Measurements from ENCODE around the gene CHTF18. TPM values are rescaled to one million over a fixed set of nuclear protein-coding genes. Genes with fewer than 3 reads are reported as not detected.

Gene CHTF18
- total and polyA plus RNA-seq, 2 donors from 2014 or later: 4.2 to 16.0 TPM

DNA sequence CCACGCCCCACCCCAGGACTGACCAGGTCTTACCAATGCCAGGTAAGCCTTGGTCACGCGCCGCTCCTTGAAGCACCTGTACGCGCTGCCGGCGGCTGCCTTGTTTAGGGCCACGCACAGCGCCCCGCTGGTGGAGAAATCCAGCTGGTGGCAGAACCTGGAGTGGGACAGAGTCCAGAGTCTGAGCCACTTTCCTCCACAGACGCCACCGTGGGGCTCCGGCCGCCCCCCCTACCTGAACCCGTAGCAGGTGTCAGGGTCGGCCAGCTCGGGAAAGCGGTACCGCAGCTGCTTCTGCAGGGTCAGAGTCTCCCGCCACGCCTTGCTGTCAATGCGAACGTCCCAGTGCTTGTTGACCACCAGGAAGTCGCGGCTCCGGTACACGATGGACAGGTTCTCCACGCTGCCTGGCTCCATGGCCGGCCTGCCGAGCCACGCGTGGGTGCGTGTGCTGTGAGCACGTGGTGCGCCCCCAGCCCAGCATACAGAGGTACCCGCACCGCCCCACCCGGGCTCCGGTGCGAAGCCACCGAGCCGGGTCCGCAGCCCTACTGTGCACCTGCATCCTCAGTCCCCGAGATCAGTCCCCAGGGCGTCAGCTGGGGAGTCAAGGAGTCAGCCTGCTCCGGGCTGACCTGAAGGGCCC lies 976 bp upstream of the CHTF18 start:
- FAIRE-seq: no peak
- Histone ChIP-seq H3K9ac (ENCODE audit: low read length in 3 of 3) (peak overlapping the region; percentile 39 to 89 (median 82)), H3K27me3 (ENCODE audit: control insufficient read depth, insufficient read depth, low read length) (no peaks in the 10 kb centered on the region), H3K9me3 (ENCODE audit: control insufficient read depth in 2 of 3, insufficient read depth in 1 of 3, low read length in 3 of 3) (no peaks in the 10 kb centered on the region), H3K4me1 (ENCODE audit: control insufficient read depth in 2 of 3, insufficient read depth in 2 of 3, low read depth in 1 of 3, low read length in 3 of 3) (peaks cover 0 to 15% (median 0%) of the 10 kb centered on the region in 3 donors), H3K36me3 (ENCODE audit: control insufficient read depth in 2 of 3, insufficient read depth in 3 of 3, low read length in 3 of 3) (no peaks in the 10 kb centered on the region), H3K4me3 (ENCODE audit: low read length in 3 of 3) (peak overlapping the region; percentile 61 to 87 (median 81)), H3K27ac (ENCODE audit: low read depth in 2 of 2, low read length in 2 of 2) (no peak overlapping the region)
- intact Hi-C loops (cut with DNase I): no loop called here
- TF ChIP-seq, protein P1, sequence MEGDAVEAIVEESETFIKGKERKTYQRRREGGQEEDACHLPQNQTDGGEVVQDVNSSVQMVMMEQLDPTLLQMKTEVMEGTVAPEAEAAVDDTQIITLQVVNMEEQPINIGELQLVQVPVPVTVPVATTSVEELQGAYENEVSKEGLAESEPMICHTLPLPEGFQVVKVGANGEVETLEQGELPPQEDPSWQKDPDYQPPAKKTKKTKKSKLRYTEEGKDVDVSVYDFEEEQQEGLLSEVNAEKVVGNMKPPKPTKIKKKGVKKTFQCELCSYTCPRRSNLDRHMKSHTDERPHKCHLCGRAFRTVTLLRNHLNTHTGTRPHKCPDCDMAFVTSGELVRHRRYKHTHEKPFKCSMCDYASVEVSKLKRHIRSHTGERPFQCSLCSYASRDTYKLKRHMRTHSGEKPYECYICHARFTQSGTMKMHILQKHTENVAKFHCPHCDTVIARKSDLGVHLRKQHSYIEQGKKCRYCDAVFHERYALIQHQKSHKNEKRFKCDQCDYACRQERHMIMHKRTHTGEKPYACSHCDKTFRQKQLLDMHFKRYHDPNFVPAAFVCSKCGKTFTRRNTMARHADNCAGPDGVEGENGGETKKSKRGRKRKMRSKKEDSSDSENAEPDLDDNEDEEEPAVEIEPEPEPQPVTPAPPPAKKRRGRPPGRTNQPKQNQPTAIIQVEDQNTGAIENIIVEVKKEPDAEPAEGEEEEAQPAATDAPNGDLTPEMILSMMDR (IDR thresholded peaks at IDR 0.05; ENCODE audit: borderline replicate concordance, extremely low read depth, insufficient read depth): no peak
- DNase-seq: no peak

DNA sequence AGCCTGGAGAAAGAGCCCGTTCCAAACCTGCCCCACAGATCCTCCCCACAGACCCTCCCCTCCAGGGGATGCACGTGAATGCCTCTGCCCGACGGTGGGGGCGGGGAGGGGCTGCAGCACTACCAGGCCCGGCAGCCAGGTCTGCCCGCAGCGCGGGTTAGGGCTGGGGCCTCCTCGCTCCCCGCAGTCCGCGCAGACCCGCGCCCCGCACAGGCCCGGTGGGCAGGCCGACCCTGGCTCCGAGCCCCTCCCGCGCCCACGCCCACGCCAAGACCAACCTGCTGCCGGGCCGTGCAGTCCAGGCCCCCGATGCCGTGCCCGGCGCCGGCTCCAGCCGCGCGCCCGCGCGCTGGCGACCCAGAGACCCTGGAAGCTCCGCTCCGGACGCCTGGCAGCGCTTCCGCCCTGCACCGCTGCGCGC lies 432 bp upstream of the CHTF18 start, which contains the start of gene RPUSD1:
TSS of gene RPUSD1 (minus strand) at position 404 of the 421 bp plus-strand sequence. CDS start 644 bp downstream, outside the sequence.
- Histone ChIP-seq H3K9ac (ENCODE audit: low read length in 3 of 3) (peak within 1 kb of the TSS; percentile 39 to 89 (median 82)), H3K27me3 (ENCODE audit: control insufficient read depth, insufficient read depth, low read length) (no peaks in the 10 kb centered on the region), H3K4me1 (ENCODE audit: control insufficient read depth in 2 of 3, insufficient read depth in 2 of 3, low read depth in 1 of 3, low read length in 3 of 3) (peaks cover 0 to 15% (median 0%) of the 10 kb centered on the region in 3 donors), H3K27ac (ENCODE audit: low read depth in 2 of 2, low read length in 2 of 2) (no peak within 1 kb of the TSS), H3K9me3 (ENCODE audit: control insufficient read depth in 2 of 3, insufficient read depth in 1 of 3, low read length in 3 of 3) (no peaks in the 10 kb centered on the region), H3K4me3 (ENCODE audit: low read length in 3 of 3) (peak within 1 kb of the TSS; percentile 61 to 87 (median 81)), H3K36me3 (ENCODE audit: control insufficient read depth in 2 of 3, insufficient read depth in 3 of 3, low read length in 3 of 3) (no peaks in the 10 kb centered on the region)
- TF ChIP-seq, protein P1 (IDR thresholded peaks at IDR 0.05; ENCODE audit: borderline replicate concordance, extremely low read depth, insufficient read depth): no peak
- no peak for FAIRE-seq
- intact Hi-C loops (cut with DNase I): no loop called here
- peak in 1 of 5 donors; percentile 34 for DNase-seq

DNA sequence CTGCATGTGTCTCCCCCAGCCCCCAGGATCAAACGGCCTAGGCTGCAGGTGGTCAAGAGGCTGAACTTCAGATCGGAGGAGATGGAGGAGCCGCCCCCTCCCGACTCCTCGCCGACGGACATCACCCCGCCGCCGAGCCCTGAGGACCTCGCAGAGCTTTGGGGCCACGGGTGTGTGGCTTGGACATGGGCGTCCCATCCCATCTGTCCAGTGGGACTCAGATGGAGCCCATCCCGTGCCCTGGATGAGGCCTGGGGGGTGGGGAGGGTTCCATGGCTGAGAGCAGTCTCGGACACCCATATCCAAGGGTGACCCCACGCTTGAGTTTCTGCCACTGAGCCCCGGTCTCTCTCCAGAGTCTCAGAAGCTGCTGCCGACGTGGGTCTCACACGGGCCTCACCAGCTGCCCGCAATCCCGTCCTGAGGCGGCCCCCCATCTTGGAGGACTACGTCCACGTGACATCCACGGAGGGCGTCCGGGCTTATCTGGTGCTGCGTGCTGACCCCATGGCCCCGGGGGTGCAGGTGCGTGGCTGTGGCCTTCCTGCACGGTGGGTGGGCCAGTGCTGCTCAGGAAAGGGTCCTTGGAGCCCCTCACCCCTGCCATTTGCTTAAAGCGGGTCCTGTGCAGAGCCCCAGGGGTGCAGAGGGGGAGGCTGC lies 901 bp downstream of the CHTF18 start:
- TF ChIP-seq, protein P1 (IDR thresholded peaks at IDR 0.05; ENCODE audit: borderline replicate concordance, extremely low read depth, insufficient read depth): no peak
- FAIRE-seq: no peak
- H3K9ac ChIP-seq (ENCODE audit: low read length in 3 of 3): no peak overlapping the region
- H3K27ac ChIP-seq (ENCODE audit: low read depth in 2 of 2, low read length in 2 of 2): no peak overlapping the region
- H3K4me3 ChIP-seq (ENCODE audit: low read length in 3 of 3): peak overlapping the region in 1 of 3 donors; percentile 66
- no peaks in the 10 kb centered on the region for H3K9me3 ChIP-seq (ENCODE audit: control insufficient read depth in 2 of 3, insufficient read depth in 1 of 3, low read length in 3 of 3)
- no peaks in the 10 kb centered on the region for H3K36me3 ChIP-seq (ENCODE audit: control insufficient read depth in 2 of 3, insufficient read depth in 3 of 3, low read length in 3 of 3)
- no peak for DNase-seq
- intact Hi-C loops (cut with DNase I): no loop called here
- H3K27me3 ChIP-seq (ENCODE audit: control insufficient read depth, insufficient read depth, low read length): no peaks in the 10 kb centered on the region
- peaks cover 0 to 15% (median 0%) of the 10 kb centered on the region in 3 donors for H3K4me1 ChIP-seq (ENCODE audit: control insufficient read depth in 2 of 3, insufficient read depth in 2 of 3, low read depth in 1 of 3, low read length in 3 of 3)

Data from kidney (tissue), 14 donors.